Measurements from ENCODE around the gene TSHB.

DNA sequence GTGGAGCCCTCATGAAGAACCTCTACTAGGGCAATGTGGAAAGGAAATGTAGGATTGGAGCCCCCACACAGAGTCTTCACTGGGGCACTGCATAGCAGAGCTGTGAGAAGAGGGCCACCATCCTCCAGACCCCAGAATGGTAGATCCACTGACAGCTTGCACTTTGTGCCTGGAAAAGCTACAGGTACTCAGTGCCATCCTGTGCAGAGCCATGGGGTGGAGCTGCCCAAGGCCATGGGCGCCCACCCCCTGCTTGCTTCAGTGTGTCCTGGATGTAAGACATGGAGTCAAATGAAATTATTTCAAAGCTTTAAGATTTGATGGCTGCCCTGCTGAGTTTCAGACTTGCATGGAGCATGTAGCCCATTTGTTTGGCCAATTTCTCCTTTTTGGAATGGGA, 17.2 kb upstream of the TSHB start:
- TF ChIP-seq POLR2AphosphoS5 (IDR thresholded peaks at IDR 0.05; ENCODE audit: low read depth, low read length) = no peak
- TF ChIP-seq, protein P1, sequence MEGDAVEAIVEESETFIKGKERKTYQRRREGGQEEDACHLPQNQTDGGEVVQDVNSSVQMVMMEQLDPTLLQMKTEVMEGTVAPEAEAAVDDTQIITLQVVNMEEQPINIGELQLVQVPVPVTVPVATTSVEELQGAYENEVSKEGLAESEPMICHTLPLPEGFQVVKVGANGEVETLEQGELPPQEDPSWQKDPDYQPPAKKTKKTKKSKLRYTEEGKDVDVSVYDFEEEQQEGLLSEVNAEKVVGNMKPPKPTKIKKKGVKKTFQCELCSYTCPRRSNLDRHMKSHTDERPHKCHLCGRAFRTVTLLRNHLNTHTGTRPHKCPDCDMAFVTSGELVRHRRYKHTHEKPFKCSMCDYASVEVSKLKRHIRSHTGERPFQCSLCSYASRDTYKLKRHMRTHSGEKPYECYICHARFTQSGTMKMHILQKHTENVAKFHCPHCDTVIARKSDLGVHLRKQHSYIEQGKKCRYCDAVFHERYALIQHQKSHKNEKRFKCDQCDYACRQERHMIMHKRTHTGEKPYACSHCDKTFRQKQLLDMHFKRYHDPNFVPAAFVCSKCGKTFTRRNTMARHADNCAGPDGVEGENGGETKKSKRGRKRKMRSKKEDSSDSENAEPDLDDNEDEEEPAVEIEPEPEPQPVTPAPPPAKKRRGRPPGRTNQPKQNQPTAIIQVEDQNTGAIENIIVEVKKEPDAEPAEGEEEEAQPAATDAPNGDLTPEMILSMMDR (IDR thresholded peaks at IDR 0.05) = no peak
- TF ChIP-seq, protein P2, sequence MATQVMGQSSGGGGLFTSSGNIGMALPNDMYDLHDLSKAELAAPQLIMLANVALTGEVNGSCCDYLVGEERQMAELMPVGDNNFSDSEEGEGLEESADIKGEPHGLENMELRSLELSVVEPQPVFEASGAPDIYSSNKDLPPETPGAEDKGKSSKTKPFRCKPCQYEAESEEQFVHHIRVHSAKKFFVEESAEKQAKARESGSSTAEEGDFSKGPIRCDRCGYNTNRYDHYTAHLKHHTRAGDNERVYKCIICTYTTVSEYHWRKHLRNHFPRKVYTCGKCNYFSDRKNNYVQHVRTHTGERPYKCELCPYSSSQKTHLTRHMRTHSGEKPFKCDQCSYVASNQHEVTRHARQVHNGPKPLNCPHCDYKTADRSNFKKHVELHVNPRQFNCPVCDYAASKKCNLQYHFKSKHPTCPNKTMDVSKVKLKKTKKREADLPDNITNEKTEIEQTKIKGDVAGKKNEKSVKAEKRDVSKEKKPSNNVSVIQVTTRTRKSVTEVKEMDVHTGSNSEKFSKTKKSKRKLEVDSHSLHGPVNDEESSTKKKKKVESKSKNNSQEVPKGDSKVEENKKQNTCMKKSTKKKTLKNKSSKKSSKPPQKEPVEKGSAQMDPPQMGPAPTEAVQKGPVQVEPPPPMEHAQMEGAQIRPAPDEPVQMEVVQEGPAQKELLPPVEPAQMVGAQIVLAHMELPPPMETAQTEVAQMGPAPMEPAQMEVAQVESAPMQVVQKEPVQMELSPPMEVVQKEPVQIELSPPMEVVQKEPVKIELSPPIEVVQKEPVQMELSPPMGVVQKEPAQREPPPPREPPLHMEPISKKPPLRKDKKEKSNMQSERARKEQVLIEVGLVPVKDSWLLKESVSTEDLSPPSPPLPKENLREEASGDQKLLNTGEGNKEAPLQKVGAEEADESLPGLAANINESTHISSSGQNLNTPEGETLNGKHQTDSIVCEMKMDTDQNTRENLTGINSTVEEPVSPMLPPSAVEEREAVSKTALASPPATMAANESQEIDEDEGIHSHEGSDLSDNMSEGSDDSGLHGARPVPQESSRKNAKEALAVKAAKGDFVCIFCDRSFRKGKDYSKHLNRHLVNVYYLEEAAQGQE (IDR thresholded peaks at IDR 0.05; ENCODE audit: insufficient read depth in 1 of 2, low read depth in 2 of 2, low read length in 1 of 2) = no peak
